Measurements from ENCODE around the gene KLK2. TPM values are rescaled to one million over a fixed set of nuclear protein-coding genes. Genes with fewer than 3 reads are reported as not detected.

KLK2 gene
- total and polyA plus RNA-seq, 2 of the 13 experiments (the other 11 are each of a cell fraction or from before 2014, with no cell fraction given): 0.11 TPM; not detected in 1

DNA sequence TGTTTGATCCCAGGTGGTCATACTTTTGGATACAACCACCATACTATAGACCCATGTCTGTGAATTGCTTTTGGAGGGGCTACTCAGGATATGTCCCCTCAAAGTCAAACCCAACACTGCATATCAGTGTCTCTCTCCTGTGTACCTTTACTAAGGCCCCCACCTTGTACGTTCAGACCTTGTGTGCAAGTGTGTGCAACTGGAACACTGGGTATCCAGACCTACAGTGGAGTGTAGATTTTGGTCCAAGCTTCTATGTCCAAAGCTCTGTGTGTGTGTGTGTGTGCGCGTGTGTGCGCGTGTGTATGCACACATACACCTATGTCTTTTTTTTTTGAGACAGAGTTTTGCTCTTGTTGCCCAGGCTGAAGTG lies 18.0 kb downstream of the KLK2 start:
- Histone ChIP-seq H3K36me3 (replicated peaks in 1 of 2; ENCODE audit: control insufficient read depth in 1 of 2, insufficient read depth in 2 of 2, low read length in 2 of 2) (no peaks in the 10 kb centered on the region), H3K27ac (ENCODE audit: extremely low read length, insufficient read depth, low read length) (no peak overlapping the region), H3K4me2 (ENCODE audit: low read depth, low read length) (no peak overlapping the region), H3K4me3 (replicated peaks in 1 of 3; ENCODE audit: insufficient read depth in 1 of 3, low read depth in 2 of 3, low read length in 3 of 3) (no peak overlapping the region), H3K9me3 (ENCODE audit: low read length) (no peaks in the 10 kb centered on the region), H3K4me1 (ENCODE audit: insufficient read depth, low read length) (no peaks in the 10 kb centered on the region), H4K20me1 (ENCODE audit: insufficient read depth, low read length) (no peaks in the 10 kb centered on the region), H3K79me2 (ENCODE audit: insufficient read depth, low read length) (no peaks in the 10 kb centered on the region), H3K9ac (ENCODE audit: insufficient read depth, low read depth, low read length) (no peak overlapping the region), H3K27me3 (ENCODE audit: control insufficient read depth in 1 of 2, insufficient read depth in 2 of 2, low read length in 2 of 2) (no peaks in the 10 kb centered on the region; a peak in 1 of 5 replicates), H2AFZ (ENCODE audit: low read length) (no peak overlapping the region)
- POLR2A ChIA-PET: no interaction called here
- BruUV-seq (replicated peaks): no TSS peak
- ATAC-seq (no peak), FAIRE-seq (no peak), DNase-seq (ENCODE audit: low spot score) (no peak)
- CTCF ChIA-PET (ENCODE audit: low intra/inter-chr PET ratio, low total read pairs): no interaction called here
- WGBS (ENCODE audit: low lambda C conversion rate): 45% methylated on average over 5 of the region's 5 CpGs
- in situ Hi-C loops (cut with HindIII; ENCODE audit: extremely low pct_ligation_motif_present, low pct_unique_long_range_greater_than_20kb) (no loop called here), intact Hi-C loops (cut with micrococcal nuclease; ENCODE audit: unreplicated experiment) (no loop called here)
- TF ChIP-seq, protein P1, sequence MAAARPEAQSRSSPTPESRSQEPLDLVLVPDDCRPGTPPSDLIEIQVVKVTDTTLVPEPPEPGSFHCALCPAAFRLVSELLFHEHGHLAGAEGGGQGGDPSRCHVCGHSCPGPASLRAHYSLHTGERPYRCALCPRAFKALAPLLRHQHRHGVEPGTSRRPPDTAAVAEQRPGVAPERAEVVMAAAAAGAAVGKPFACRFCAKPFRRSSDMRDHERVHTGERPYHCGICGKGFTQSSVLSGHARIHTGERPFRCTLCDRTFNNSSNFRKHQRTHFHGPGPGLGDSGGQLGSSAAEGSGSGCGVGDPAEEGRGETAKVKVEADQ (CRISPR knock-in tag; IDR thresholded peaks at IDR 0.05; ENCODE audit: borderline replicate concordance): no peak
- TF ChIP-seq, protein P2, sequence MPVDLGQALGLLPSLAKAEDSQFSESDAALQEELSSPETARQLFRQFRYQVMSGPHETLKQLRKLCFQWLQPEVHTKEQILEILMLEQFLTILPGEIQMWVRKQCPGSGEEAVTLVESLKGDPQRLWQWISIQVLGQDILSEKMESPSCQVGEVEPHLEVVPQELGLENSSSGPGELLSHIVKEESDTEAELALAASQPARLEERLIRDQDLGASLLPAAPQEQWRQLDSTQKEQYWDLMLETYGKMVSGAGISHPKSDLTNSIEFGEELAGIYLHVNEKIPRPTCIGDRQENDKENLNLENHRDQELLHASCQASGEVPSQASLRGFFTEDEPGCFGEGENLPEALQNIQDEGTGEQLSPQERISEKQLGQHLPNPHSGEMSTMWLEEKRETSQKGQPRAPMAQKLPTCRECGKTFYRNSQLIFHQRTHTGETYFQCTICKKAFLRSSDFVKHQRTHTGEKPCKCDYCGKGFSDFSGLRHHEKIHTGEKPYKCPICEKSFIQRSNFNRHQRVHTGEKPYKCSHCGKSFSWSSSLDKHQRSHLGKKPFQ (CRISPR knock-in tag; IDR thresholded peaks at IDR 0.05; ENCODE audit: insufficient replicate concordance): no peak
- no peak for TF ChIP-seq KLF11 (CRISPR knock-in tag; IDR thresholded peaks at IDR 0.05)
- TF ChIP-seq ZNF564 (CRISPR knock-in tag; IDR thresholded peaks at IDR 0.05): no peak
- no peak for TF ChIP-seq STAG1 (CRISPR knock-in tag; IDR thresholded peaks at IDR 0.05)
- TF ChIP-seq, protein P3, sequence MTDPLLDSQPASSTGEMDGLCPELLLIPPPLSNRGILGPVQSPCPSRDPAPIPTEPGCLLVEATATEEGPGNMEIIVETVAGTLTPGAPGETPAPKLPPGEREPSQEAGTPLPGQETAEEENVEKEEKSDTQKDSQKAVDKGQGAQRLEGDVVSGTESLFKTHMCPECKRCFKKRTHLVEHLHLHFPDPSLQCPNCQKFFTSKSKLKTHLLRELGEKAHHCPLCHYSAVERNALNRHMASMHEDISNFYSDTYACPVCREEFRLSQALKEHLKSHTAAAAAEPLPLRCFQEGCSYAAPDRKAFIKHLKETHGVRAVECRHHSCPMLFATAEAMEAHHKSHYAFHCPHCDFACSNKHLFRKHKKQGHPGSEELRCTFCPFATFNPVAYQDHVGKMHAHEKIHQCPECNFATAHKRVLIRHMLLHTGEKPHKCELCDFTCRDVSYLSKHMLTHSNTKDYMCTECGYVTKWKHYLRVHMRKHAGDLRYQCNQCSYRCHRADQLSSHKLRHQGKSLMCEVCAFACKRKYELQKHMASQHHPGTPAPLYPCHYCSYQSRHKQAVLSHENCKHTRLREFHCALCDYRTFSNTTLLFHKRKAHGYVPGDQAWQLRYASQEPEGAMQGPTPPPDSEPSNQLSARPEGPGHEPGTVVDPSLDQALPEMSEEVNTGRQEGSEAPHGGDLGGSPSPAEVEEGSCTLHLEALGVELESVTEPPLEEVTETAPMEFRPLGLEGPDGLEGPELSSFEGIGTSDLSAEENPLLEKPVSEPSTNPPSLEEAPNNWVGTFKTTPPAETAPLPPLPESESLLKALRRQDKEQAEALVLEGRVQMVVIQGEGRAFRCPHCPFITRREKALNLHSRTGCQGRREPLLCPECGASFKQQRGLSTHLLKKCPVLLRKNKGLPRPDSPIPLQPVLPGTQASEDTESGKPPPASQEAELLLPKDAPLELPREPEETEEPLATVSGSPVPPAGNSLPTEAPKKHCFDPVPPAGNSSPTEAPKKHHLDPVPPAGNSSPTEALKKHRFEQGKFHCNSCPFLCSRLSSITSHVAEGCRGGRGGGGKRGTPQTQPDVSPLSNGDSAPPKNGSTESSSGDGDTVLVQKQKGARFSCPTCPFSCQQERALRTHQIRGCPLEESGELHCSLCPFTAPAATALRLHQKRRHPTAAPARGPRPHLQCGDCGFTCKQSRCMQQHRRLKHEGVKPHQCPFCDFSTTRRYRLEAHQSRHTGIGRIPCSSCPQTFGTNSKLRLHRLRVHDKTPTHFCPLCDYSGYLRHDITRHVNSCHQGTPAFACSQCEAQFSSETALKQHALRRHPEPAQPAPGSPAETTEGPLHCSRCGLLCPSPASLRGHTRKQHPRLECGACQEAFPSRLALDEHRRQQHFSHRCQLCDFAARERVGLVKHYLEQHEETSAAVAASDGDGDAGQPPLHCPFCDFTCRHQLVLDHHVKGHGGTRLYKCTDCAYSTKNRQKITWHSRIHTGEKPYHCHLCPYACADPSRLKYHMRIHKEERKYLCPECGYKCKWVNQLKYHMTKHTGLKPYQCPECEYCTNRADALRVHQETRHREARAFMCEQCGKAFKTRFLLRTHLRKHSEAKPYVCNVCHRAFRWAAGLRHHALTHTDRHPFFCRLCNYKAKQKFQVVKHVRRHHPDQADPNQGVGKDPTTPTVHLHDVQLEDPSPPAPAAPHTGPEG (CRISPR knock-in tag; IDR thresholded peaks at IDR 0.05): no peak
- TF ChIP-seq TBL1XR1 (IDR thresholded peaks at IDR 0.05; ENCODE audit: borderline replicate concordance, low read length, partially characterized antibody): no peak
- TF ChIP-seq KDM5A (IDR thresholded peaks at IDR 0.05; ENCODE audit: borderline replicate concordance, low read length): no peak
- no peak for TF ChIP-seq IRX3 (CRISPR knock-in tag; IDR thresholded peaks at IDR 0.05; ENCODE audit: borderline replicate concordance, low read depth)
- TF ChIP-seq ETV6 (CRISPR knock-in tag; conservative IDR thresholded peaks at IDR 0.05): no peak
- no peak for TF ChIP-seq ZNF329 (CRISPR knock-in tag; IDR thresholded peaks at IDR 0.05; ENCODE audit: low read depth)
- no peak for TF ChIP-seq SP2 (CRISPR knock-in tag; IDR thresholded peaks at IDR 0.05)

Measured in HepG2 (cell line).